Measurements from ENCODE around the gene SYNDIG1. TPM values are rescaled to one million over a fixed set of nuclear protein-coding genes. Genes with fewer than 3 reads are reported as not detected.

SYNDIG1 gene
- total RNA-seq, 2 donors from 2014 or later = 0.73 to 4.5 TPM

- WGBS = 91% methylated on average over 15 of the region's 15 CpGs
- Histone ChIP-seq H3K27ac (no peak overlapping the region), H3K4me1 (replicated peaks) (no peaks in the 10 kb centered on the region), H3K27me3 (replicated peaks; ENCODE audit: insufficient read depth) (no peaks in the 10 kb centered on the region), H3K36me3 (no peaks in the 10 kb centered on the region), H3K9me3 (no peaks in the 10 kb centered on the region), H3K4me3 (no peak overlapping the region)
- intact Hi-C loops (cut with DNase I) = loop anchor here (10.0 kb wide), 1 partner anchor 69 kb away; no protein-coding TSS in a partner anchor
- DNase-seq (ENCODE audit: low spot score) = no peak
- TF ChIP-seq POLR2AphosphoS5 (IDR thresholded peaks at IDR 0.05) = no peak
- no peak for TF ChIP-seq POLR2A (IDR thresholded peaks at IDR 0.05)
- TF ChIP-seq, protein P1, sequence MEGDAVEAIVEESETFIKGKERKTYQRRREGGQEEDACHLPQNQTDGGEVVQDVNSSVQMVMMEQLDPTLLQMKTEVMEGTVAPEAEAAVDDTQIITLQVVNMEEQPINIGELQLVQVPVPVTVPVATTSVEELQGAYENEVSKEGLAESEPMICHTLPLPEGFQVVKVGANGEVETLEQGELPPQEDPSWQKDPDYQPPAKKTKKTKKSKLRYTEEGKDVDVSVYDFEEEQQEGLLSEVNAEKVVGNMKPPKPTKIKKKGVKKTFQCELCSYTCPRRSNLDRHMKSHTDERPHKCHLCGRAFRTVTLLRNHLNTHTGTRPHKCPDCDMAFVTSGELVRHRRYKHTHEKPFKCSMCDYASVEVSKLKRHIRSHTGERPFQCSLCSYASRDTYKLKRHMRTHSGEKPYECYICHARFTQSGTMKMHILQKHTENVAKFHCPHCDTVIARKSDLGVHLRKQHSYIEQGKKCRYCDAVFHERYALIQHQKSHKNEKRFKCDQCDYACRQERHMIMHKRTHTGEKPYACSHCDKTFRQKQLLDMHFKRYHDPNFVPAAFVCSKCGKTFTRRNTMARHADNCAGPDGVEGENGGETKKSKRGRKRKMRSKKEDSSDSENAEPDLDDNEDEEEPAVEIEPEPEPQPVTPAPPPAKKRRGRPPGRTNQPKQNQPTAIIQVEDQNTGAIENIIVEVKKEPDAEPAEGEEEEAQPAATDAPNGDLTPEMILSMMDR (IDR thresholded peaks at IDR 0.05) = no peak
Measured at GRCh38 chr20:24665741-24666191, 196.3 kb downstream of the SYNDIG1 start.

DNA sequence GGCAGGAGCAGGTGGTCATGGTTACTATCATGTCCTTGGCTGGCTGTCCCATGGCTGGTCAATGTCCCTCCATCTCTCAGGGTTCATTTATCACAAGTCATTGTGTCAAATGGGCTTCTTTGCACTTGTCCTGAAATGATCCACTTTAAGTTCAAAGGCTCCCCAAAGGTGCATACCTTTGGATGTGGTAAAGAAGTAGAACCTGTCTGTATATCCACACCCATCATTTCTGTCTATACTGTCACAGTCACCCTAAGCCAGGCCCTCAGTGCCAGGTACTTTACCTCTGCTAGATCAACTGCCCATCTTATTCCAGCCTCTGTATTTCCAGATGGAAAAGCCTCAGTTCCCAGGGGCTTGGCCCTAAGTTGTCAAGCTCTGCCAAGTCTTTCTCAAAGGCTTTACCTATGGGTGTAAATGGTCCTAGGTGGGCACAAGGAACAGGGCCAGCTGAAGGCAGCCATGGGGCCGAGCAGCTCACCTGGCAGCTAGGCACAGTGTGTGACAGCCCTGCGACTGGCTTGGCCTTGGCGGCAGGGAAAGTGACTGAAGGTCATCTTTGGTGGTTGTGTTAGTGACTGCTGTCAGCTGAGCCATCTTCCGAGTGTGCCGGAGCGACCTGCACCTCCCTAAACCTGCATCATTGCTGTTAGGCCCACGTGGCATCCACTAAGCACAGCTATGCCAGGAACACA, 198.4 kb downstream of the SYNDIG1 start:
- 93% methylated on average over 7 of the region's 7 CpGs for WGBS
- no peak overlapping the region for H3K4me3 ChIP-seq
- TF ChIP-seq POLR2A (IDR thresholded peaks at IDR 0.05) (no peak), POLR2AphosphoS5 (IDR thresholded peaks at IDR 0.05) (no peak)
- TF ChIP-seq, protein P1 (IDR thresholded peaks at IDR 0.05) = no peak
- H3K36me3 ChIP-seq = no peaks in the 10 kb centered on the region
- H3K27ac ChIP-seq = no peak overlapping the region
- H3K9me3 ChIP-seq = no peaks in the 10 kb centered on the region
- H3K4me1 ChIP-seq (replicated peaks) = no peaks in the 10 kb centered on the region
- no peak for DNase-seq (ENCODE audit: low spot score)
- no peaks in the 10 kb centered on the region for H3K27me3 ChIP-seq (replicated peaks; ENCODE audit: insufficient read depth)
- intact Hi-C loops (cut with DNase I) = loop anchor here (10.0 kb wide), 1 partner anchor 67 kb away; no protein-coding TSS in a partner anchor

DNA sequence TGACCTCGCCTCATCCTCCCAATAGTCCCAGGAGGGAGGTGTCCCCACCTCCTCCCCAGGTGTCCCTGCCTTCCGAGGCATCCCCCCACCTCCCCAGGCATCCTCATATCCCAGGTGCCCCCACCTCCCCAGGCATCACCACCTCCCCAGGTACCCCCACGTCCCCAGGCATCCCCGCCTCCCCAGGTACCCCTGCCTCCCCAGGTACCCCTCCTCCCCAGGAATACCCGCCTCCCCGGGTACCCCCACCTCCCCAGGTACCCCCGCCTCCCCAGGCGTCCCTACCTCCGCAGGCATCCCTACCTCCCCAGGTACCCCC, 198.9 kb downstream of the SYNDIG1 start:
- WGBS = 95% methylated on average over 9 of the region's 9 CpGs
- H3K27me3 ChIP-seq (replicated peaks; ENCODE audit: insufficient read depth) = no peaks in the 10 kb centered on the region
- H3K9me3 ChIP-seq = no peaks in the 10 kb centered on the region
- no peak for TF ChIP-seq POLR2A (IDR thresholded peaks at IDR 0.05)
- no peak for TF ChIP-seq POLR2AphosphoS5 (IDR thresholded peaks at IDR 0.05)
- TF ChIP-seq, protein P1 (IDR thresholded peaks at IDR 0.05) = no peak
- intact Hi-C loops (cut with DNase I) = loop anchor here (10.0 kb wide), 1 partner anchor 66 kb away; no protein-coding TSS in a partner anchor
- H3K4me3 ChIP-seq = no peak overlapping the region
- no peaks in the 10 kb centered on the region for H3K4me1 ChIP-seq (replicated peaks)
- H3K27ac ChIP-seq = no peak overlapping the region
- DNase-seq (ENCODE audit: low spot score) = no peak
- no peaks in the 10 kb centered on the region for H3K36me3 ChIP-seq

DNA sequence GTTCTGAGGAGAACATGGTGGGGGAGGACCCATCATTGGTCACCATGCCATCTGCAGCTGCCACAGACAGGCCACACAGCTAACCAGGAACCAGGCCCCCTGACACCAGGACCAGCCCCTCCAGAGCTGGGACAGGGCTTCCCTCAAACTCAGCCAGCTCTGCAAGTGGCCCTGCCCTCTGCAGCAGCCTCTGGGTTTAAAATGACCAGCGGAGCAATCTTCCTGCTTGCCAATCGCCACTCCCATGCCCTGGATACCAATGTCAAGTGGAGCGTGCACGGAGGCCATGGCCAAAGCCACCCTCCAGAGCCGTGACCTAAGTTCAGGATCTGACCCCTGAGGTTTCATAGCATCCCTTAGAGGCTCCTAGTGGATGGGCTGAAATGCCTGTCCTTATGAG, 199.4 kb downstream of the SYNDIG1 start:
- intact Hi-C loops (cut with DNase I) = loop anchor here (10.0 kb wide), 1 partner anchor 66 kb away; no protein-coding TSS in a partner anchor
- DNase-seq (ENCODE audit: low spot score) = no peak
- Histone ChIP-seq H3K9me3 (no peaks in the 10 kb centered on the region), H3K36me3 (no peaks in the 10 kb centered on the region), H3K27ac (no peak overlapping the region), H3K27me3 (replicated peaks; ENCODE audit: insufficient read depth) (no peaks in the 10 kb centered on the region), H3K4me1 (replicated peaks) (no peaks in the 10 kb centered on the region), H3K4me3 (no peak overlapping the region)
- TF ChIP-seq, protein P1 (IDR thresholded peaks at IDR 0.05) = no peak
- no peak for TF ChIP-seq POLR2AphosphoS5 (IDR thresholded peaks at IDR 0.05)
- no peak for TF ChIP-seq POLR2A (IDR thresholded peaks at IDR 0.05)
- WGBS = 100% methylated on average over 5 of the region's 5 CpGs

- Histone ChIP-seq H3K4me3 (no peak overlapping the region), H3K36me3 (no peaks in the 10 kb centered on the region), H3K9me3 (no peaks in the 10 kb centered on the region), H3K4me1 (replicated peaks) (no peaks in the 10 kb centered on the region), H3K27ac (no peak overlapping the region), H3K27me3 (replicated peaks; ENCODE audit: insufficient read depth) (no peaks in the 10 kb centered on the region)
- intact Hi-C loops (cut with DNase I) = loop anchor here (10.0 kb wide), 1 partner anchor 65 kb away; no protein-coding TSS in a partner anchor
- WGBS = 90% methylated on average over 7 of the region's 7 CpGs
- TF ChIP-seq, protein P1 (IDR thresholded peaks at IDR 0.05) = no peak
- TF ChIP-seq POLR2A (IDR thresholded peaks at IDR 0.05) (no peak), POLR2AphosphoS5 (IDR thresholded peaks at IDR 0.05) (no peak)
- no peak for DNase-seq (ENCODE audit: low spot score)
Measured at GRCh38 chr20:24669701-24670100, 200.3 kb downstream of the SYNDIG1 start.

All from prostate gland (tissue), 2 donors.